NCI-H128 (cell line): ENCODE results near the gene MRAP2.
"Not testable (repeated sequence)": the region's sequence is repeated elsewhere in the genome, so short reads cannot be mapped to it uniquely, and the experiment has no call there.

ENCODE experiments used
- DNase-seq: peaks from one replicate; lab custom pipeline; 2025; ENCODE audit not compliant: unreplicated experiment; lab: John Stamatoyannopoulos, UW

Gene MRAP2

GRCh38 chr6:84074988-84075781, 41.6 kb downstream of the MRAP2 start:
- DNase-seq: no peak

DNA sequence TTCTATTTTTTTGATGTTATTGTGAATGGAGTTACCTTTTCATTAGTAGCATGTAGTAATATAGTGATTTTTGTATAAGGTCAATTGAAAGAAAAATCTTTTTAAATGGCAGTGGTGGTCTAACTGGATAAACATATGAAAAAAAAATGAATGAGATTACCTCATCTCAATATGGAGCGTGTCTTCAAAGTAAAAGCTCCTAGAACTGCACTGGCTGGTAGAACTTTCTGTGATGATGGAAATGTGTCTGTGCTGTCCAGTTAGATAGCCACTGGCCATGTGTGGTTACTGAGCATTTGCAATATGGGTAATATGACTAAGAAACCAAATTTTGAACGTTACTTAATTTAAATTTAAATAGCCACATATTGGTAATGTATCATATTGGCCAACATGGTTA, 44.1 kb downstream of the MRAP2 start:
- no peak for DNase-seq

DNA sequence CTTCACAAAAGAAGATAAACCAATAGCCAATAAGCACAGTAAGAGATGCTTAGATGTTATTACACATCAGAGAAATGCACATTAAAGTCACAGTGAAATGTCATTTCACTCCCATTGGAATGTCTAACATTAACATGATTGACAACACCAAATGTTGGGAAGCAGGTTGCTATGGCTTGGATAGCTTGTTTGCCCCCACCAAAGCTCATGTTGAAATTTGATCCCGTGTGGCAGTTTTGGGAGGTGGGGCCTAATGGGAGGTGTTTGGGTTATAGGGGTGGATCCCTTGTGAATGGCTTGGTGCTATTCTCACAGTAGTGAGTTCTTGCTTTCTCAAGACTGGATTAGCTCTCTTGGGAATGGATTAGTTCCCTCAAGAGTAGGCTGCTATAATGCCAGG, 44.8 kb downstream of the MRAP2 start:
- no peak for DNase-seq

DNA sequence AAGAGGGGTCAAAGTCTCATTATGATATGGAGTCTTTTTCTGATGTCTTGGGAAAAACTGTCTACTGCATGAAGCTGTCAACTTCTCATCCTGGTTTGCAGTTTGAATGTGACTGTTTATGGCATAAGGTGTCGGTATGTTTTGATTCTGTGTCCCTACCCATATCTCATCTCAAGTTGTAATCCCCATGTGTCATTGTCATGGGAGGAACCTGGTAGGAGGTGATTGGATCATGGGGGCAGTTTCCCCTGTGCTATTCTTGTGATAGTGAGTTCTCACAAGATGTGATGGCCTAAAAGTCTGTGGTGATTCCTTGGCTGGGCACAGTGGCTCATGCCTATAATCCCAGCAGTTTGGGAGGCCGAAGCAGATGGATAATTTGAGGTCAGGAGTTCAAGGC, 47.6 kb downstream of the MRAP2 start:
- no peak for DNase-seq

DNA sequence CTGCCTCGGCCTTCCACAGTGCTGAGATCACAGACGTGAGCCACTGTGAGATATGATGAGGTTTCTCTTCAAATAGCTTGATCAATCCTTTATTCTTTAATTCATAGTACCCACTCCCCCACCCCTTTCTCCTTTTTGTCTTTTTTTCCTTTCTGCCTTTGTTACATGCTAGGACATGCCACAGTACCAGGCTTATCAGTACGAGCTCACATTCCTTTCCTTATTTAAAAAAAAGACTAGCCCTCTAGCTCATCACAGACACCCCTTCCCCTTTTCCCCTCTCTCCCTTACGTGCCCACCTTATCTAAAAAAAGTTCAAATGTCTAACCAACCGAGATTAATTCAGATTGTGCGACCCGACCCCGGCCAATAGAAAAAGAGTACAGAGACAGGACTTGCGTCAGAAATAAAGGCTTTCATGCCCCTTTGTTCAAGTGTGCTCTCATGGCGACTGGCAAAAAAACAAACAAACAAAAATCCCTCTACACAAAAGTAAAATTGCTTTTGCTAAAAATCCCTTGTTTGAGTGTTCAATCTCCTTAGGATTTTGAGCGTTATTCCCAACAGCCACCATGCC, 49.2 kb downstream of the MRAP2 start:
- no peak for DNase-seq

GRCh38 chr6:84084705-84085104, 51.1 kb downstream of the MRAP2 start:
- not testable (repeated sequence) for DNase-seq

- no peak for DNase-seq
Observed at GRCh38 chr6:84086056-84086455, 52.5 kb downstream of the MRAP2 start.

DNA sequence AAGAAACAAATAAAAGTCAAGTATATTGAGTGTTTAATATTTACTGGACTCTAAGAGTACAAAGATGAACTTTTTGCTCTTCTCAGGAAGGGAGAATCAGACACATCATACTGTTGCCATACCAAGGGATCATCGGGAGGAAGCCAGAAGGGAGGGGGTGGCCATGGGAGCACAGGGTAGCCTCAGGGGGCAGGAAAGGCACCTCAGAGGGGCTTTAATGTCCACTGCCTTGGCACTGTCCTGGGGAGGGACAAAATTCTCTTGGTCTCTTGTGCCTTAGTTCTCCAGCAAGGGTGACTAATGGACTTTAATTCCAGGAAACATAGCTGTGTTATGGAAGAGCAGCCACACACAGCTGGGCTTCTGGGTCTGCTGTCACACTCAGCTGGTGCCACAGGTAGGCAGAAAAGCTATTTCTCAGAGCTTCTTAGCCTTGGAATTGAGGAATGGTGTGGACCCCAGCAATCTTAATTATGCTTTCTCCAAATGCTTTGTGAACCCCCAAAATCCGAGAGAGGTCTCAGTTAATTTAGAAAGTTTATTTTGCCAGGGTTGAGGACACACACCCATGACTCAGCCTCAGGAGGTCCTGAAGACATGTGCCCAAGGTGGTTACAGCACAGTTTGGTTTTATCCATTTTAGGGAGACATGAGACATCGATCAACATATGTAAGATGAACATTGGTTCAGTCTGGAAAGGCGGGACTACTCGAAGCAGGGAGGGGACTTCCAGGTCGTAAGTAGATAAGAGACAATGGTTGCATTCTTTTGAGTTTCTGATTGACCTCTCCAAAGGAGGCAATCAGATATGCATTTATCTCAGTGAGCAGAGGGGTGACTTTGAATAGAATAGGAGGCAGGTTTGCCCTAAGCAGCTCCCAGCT, 53.2 kb downstream of the MRAP2 start:
- DNase-seq: no peak

- no peak for DNase-seq
Observed at GRCh38 chr6:84089081-84089480, 55.5 kb downstream of the MRAP2 start.

DNA sequence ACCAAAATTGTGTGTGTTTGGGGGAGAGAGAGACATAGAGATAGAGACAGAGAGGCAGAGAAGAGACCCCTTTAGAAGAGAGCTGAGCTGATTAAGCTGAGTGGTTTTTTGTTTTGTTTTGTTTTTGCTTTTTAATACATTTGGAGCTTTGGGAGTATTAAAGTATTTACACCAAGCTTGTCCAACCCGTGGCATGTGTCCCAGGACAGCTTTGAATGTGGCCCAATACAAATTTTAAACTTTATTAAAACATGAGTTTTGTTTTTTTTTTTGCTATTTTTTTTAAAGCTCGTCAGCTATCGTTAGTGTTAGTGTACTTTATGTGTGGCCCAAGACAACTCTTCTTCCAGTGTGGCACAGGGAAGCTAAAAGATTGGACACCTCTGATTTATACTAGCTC, 56.0 kb downstream of the MRAP2 start:
- no peak for DNase-seq

DNA sequence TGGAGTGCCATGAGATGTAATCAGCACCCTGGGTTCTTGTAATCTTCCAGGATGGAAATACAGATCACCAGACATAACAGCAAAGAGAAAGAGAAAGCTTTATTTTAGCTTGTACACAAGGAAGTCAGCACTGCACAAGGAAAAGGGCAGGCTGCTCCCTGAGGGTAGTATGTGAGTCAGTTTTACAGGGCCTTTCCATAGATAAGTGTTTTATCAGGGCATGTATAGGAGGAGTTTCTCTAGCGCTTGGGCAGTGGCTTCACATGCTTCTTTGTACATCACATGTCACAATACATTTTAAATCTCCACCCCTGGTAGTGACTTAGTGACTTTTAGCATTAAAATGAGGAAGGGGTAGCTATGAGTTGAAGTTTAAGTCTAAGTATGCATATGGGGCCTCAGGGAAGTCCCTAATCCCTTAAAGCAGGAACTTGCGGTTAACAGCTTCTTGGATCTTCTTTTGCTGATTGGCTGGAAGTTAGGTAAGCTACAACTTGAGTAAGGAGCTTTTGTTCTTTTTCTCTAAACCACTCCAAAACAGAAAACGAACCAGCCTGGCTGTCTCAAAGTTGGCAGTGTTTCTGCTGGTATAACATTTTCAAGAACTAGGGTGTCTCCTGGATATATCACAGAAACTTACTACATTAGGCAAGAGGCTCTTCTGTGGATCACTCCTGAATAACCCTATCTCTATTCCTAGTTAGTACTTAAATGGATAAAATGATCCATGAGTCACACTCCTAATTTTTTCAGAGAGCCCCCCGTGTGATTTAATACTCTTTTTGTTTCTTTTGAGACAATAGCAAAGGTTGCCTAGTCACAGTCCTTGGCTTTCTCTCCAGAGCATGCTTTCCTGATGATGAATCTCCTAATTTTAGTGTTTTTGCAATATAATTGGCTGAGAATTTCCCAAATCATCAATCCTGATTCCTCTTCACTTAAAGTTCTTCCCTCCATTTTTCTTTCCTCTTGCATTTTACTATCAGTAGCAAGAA, 60.2 kb downstream of the MRAP2 start:
- no peak for DNase-seq

DNA sequence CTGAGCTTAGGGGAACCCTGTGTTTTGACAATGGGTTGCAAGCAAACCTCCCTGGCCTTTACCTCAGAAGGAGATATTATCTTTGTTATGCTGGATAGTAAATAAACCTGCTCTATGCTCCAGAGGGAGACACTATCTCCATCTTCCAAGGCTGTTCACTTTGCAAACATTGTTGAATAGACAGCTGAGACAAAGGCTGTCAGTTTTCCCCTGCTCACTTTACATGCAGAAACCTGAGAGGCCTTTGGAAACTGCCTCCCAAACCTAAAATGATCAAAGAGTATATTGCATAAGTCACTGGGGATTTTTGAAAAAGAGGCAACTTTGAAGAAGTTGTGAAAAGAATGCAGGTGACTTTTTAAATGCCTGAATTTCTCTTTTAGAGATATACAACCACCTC, 61.6 kb downstream of the MRAP2 start:
- no peak for DNase-seq

DNA sequence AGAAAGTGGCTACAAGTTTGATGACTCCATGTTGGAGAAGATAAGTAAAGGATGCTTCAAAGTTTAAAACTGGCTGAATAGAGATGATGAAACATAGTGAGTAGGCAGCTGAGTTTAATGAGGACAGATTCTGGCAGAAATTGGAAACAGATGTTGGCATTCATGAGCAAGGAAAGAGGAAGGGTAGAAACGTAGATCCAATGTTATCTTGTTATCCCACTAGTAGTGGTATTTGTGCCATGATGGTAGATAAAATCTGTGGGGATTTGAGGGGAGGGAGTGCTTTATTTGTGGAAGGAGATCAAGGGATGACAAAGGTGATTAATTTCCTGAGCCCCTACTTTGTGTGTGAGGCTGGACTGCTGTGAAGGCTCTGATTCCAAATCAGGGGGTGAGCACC, 69.5 kb downstream of the MRAP2 start:
- DNase-seq: no peak

- DNase-seq: not testable (repeated sequence)
Observed at GRCh38 chr6:84105215-84105924, 71.8 kb downstream of the MRAP2 start.

- DNase-seq: no peak
Observed at GRCh38 chr6:84107495-84107894, 73.9 kb downstream of the MRAP2 start.

- DNase-seq: not testable (repeated sequence)
Observed at GRCh38 chr6:84111351-84111750, 77.8 kb downstream of the MRAP2 start.

DNA sequence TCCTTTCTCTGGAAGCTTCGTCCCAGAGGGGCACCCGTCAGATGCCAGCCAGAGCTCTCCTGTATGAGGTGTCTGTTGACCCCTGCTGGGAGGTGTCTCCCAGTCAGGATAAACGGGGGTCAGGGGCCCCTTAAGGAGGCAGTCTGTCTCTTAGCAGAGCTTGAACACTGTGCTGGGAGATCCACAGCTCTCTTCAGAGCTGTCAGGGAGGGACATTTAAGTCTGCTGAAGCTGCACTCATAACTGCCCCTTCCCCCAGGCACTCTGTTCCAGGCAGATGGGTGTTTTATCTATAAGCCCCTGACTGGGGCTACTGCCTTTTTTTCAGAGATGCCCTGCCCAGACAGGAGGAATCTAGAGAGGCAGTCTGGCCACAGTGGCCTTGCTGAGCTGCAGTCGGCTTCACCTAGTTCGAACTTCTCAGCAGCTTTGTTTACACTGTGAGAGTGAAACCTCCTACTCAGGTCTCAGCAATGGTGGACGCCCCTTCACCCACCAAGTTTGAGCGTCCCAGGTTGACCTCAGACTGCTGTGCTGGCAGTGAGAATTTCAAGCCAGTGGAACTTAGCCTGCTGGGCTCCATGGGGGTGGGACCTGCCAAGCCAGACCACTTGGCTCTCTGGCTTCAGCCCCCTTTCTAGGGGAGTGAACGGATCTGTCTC, 81.5 kb downstream of the MRAP2 start:
- DNase-seq: not testable (repeated sequence)

DNA sequence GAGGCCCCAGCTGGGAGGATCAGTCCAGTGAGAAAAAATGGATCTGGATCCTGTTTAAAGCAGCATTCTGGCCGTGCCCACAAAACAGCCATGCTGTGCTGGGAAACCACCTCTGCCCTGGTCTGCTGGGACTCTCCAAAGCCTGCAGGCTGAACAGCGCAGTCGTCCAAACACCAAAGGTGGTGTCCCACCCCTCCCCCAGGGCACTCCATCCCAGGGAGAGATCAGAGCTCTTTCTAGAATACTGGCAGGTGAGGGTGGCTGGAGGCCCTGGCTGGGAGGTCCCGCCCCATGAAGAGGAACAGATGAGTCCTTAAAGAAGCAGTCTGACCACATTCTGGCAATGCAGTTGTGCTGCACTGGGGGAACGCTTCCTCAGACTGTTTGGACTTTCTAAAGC, 84.6 kb downstream of the MRAP2 start:
- no peak for DNase-seq

DNA sequence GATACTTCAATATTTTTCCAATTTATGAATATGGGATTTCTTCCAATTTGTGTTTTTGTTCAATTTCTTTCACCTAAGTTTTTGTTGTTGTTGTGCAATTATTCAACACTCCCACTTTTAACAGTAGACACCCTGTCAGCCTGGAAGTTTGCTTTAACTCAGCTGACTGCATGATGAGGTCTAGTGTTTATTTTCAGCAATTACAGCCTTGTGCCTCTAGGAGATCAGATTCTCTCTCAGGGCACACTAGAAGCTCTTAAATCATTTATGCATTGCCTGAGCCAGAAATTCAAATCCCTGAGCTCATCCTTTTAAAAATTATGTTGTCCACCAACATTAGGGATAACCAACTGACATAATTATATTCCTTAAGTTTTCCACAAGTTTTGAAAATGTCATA, 85.7 kb downstream of the MRAP2 start:
- no peak for DNase-seq

DNA sequence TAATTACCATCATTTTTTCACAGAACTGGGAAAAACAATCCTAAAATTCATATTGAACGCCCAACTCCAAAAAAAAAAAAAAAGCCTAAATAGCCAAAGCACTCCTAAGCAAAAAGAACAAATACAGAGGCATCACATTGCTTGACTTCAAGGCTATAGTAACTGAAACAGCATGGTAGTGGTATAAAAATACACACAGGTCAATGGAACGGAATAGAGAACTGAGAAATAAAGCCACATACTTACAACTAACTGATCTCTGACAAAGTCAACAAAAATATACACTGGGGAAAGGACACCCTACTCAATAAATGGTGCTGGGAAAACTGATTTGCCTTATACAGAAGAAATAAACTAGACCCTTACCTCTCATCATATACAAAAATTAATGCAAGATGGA, 89.6 kb downstream of the MRAP2 start:
- DNase-seq: no peak
